Stimulated activated CD4-positive, alpha-beta T cell treated with anti-CD3 and anti-CD28 coated beads, Interleukin-4, amount 100 ng/mL, for 48 hours (primary cell): ENCODE data around the gene LGALS3BP.

Source experiments
- DNase-seq, 2 donors: peaks; one replicate each; pipeline ENCODE4 v3.0.0-alpha.2; 2020; ENCODE audit warnings: low read depth in 2 of 2

Gene LGALS3BP

GRCh38 chr17:79014158-79014758 is 34.5 kb upstream of the LGALS3BP start:
- DNase-seq: no peak

DNA sequence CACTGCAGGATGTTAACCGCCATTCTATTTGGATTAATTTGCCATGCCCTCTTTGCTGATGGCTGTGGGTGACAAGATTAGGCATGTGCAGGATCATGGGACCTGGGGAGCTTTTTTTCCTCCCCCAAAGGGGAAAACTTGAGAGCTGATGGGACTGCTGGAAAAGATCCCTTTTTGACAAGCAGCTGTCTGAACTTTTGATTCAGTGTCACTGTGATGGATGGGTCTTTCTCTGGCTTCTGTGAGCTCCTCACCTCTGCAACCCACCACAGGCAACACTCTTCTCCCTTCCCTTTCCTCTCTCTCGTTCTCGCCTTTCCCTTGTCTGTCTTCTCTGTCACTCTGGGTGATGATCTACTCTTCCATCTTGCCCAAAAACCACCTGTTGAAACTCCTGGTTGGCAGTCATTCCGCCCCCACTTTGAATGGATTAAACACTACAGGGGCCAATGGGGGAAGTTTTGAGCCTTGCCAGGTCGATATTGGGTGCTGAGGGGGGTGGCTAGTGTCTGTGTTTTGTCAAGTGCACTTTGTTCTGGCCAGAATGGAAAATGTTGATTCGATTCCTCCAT is 32.9 kb upstream of the LGALS3BP start:
- DNase-seq: no peak

DNA sequence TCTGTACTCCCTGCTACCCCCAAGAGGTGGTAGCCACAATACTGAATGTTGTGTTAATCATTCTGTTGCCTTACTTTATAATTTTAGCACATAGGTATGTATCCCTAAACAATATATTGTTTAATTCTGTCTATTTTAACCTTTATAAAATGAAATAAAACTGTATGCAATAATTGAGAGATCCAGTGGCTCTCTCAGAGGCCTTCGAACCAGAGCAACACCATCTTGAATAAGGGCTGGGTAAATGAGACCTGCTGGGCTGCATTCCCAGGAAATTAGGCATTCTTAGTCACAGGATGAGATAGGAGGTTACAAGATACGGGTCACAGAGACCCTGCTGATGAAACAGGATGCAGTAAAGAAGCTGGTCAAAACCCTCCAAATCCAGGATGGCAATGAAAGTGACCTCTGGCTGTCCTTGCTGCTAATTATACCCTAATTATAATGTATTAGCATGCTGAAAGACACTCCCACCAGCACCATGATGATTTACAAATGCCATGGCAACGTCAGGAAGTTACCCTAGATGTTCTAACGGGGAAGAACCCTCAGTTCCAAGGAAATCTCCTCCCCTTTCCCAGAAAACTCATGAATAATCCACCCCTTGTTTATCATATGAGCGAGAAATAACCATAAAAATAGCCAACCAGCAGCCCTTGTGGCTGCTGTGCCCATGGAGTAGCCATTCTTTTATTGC is 31.9 kb upstream of the LGALS3BP start:
- DNase-seq: no peak

DNA sequence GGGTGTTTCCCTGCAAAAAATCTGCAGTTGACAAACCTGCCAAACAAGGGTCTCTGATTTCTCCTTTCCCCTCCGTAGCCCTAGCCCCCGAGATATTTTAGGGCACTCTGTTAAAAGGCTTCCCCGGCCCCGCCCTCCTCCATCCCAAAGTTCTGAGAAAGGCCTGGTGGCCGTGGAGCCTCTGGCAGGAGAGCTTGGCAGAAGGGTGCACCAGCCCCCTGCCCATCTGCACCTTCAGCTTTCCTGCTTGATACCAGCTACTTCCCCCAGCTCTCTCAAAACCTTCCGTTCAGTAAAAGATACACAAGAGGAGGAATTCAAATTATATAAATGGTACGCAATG is 30.6 kb upstream of the LGALS3BP start:
- DNase-seq: no peak

DNA sequence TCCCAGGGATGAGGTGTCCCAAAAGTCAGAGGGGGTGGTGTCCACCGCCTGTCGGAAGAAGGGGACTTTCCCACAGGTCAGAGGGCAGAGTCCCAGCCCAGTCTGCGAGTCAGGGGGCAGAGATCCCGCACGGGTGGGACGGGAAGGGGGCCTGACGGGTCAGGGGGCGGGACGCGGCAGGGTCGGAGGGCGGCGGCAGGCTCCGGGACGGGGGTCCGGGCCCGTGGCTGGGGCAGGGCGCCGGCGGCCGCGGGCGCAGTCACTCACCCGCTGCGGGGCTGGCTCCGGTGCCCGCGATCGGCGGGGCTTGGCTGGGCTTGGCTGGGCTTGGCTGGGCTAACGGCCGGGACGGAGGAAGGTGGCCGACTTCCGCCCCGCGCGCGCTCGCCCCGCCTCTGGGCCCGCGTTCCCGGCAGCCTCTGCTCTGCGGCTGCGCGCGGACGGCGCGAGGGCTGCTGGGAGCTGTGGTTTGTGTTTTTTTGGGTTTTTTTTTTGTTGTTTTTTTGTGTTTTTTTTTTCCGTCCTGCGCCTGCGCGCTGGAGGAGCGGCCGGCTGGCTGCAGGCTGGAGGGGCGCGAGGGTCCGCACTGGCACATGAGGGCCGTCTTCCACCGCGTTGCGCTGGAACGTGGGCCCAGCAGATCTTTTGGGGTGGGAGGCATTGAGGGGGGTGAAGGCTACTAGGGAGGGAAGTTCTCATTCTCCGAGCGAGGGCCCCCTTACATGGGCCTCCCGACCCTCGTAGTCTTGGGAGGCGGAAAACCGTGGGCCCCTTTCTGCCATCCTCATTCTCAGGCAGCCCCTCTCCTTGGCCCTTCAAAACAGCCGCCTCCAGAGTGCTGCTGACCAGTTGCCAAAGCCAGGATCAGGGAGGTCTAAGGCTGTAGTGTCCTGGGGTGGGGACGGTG is 29.9 kb upstream of the LGALS3BP start, which contains the start of gene CANT1:
CANT1 (minus strand) TSS at position 368 of the 907 bp plus-strand sequence. CDS start 12,142 bp downstream, outside the sequence.
- DNase-seq: peak; percentile 74 to 84

DNA sequence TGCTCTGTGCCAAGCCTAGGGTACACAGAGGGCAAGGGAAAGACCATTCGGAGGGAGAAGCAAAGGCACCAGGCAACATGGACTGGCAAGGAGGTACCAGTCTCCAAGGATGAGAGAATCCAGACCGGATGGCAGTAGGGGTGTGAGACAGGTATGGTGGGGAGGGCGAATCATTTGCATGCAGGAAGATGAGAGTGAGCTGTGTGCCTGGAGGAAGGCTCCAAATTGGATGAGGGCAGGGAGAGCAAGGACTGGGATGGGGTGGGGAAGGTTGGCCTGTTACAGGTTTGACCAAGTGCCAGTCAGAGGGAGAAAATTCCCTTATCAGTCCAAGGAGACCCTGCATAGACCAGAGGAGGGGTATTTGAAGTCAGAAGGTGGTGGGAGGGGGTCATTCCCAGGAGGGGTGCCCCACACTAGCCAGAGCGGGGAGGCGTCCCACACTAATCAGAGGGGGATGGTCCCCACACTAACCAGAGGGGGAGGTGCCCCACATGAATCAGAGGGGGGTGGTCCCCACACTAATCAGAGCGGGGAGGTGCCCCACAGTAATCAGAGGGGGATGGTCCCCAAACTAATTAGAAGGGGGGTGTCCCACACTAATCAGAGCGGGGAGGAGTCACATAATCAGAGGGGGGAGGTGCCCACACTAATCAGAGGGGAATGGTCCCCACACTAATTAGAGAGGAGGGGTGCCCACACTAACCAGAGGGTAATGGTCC is 29.1 kb upstream of the LGALS3BP start:
- DNase-seq: no peak

DNA sequence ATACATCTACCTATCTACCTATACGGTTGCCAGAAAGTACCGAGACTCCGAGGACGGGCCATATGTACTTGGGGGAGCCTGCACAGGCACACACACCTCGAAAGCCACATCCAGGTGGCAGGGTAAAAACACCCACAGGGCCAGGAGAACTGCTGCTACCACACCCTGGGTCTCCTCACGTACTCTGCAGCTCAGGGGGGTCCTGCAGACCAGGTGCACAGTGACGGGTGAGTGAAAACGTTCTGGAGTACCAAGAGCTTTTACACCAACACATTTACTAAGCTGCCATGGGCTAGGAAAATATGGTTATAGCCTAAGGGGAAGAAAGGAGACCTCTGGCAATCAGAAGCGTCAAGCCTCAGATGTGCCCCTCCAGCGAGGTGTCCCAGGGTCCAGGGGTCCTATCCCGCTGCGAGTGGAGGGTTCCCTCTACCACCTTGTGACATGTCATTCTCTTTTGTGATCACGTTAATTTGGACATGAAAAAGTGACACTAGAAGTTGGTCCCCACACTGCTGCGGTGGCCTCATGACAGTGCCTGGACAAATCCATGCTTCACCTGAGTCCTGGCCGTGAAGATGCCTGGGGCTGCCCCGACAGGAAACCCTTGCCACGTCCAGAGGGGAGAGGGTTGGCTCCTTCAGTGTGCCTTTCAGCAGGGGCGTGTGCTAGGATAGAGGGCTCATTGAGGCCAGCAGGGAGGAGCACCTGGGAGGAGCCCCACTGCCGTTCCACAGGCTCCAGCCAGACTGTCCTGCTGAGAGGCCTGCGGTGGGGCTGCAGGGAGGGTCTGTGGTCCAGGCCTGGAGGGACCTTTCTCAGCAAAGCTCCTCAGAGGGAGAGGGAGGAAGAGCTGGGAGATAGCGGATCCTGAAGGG is 28.0 kb upstream of the LGALS3BP start:
- DNase-seq: no peak

DNA sequence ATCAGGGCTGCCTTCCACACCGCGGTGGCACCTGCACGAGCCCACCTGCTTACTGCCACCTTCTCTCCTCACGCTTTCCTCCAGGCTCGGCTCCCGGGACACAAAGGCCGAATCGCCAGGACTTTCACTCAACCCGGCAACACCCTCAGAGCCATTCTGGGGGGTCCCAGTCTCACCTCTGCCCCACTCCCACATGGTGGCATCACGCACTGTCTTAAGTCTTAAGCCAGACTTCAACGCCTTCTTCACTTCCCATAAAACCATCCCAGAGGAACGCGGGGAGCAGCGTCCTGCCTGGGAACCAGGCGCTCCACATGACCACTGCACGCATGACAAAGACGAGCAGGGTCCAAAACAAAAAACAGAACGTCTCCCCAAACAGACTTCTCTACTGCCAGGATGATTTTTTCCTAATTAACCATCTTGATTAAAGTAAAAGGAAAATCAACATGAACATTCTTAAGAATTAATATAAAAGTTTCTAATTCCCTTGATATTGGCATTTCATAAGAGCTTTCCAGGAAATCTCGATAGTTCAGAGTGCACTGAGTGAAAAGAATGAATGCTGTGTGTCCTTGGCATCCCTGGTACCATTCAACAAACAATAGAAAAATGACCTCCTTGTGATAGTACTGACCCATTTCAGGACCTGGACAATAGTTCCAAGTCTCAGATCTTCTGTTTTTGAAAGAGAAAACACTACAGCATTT is 27.2 kb upstream of the LGALS3BP start:
- DNase-seq: no peak

DNA sequence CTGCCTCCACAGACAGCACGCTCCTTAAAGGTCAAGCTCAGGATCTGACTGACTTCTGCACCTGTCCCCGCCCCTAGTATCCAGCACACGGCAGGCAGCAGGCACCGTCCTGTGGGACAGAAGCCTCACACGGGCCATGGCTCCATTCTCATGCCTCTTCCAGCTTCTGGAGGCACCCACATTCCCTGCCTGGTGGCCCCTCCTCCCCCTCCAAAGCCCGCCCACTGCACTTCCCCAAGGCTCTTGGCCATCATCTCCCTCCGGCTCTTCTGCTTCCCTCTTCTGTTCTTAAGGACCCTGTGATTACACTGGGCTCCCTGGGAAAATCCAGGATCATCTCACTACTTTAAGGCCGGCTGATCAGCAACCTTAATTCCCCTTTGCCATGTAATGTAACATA is 26.3 kb upstream of the LGALS3BP start:
- no peak for DNase-seq

DNA sequence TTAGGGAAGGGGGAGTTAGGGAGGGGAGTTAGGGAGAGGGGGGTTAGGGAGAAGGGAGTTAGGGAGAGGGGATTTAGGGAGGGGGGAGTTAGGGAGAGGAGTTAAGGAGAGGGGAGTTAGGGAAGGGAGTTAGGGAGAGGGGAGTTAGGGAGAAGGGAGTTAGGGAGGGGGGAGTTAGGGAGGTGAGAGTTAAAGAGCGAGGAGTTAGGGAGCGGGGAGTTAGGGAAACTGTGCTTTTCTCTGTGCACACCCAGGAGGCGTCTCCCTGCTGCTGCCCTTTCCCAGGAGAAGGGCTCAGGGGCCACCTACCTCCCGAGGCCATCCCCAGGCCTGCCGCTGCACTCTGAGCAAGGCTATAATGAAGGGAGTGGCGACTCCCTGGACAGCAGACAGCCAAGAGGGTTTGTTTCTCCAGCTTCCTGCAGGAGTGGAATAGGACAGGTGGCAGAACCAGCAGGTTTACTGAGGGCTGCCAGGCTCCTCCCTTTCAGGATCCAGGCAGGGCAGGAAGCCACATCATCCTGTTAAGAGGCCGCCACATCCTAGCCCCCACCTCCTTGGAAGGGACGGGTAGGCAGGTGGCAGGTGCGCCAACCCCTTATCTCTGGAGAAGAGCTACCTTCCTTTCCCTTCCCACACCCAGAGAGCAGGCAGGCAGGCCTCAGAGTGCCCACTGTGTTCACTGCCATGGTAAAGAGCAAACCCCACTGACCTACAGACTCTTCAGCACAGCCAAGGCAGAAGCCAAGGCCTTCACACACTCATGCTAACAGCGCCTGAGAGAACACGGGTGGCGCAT is 25.5 kb upstream of the LGALS3BP start:
- peak in 1 of 2 donors; percentile 9 for DNase-seq

- no peak for DNase-seq
These were observed 24.1 kb upstream of the LGALS3BP start for GRCh38 chr17:79003661-79004411.

DNA sequence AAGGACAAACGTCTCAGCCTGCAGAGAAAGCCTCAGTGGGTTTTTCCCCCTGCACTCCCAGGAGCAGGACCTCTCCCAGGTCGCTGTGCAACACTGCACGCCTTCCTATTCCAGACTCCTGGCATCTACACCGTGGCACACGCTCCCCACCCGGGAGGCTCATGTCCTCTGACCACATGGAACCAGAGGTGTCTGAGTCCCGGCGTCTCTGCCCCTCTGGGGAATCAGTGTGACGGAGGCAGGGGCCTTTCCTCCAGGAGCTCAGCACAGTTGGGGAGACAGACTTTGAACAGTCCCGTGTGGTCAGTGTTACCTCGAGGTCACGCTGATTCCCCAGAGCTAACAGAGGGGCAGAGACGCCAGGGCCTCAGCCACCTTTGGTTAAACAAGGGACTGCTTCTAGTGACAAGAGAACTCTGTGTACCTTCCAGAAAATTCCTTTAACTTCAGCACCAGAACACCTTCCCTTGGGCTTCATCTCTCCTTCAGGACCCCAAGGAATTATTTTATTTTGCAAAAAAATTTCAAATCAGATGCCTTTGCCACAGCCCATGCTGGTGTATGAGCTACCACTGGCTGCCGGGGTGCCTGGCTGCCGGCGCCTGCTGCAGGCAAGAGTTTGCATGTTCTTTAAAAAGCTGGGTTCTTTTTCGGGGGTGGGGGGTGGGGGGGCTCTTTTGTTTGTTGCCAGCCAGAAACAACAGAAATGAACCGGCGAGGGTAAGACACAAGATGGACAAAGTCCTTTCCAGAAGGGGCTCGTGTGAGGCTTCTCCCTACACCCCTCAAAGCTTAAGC is 23.3 kb upstream of the LGALS3BP start:
- no peak for DNase-seq

DNA sequence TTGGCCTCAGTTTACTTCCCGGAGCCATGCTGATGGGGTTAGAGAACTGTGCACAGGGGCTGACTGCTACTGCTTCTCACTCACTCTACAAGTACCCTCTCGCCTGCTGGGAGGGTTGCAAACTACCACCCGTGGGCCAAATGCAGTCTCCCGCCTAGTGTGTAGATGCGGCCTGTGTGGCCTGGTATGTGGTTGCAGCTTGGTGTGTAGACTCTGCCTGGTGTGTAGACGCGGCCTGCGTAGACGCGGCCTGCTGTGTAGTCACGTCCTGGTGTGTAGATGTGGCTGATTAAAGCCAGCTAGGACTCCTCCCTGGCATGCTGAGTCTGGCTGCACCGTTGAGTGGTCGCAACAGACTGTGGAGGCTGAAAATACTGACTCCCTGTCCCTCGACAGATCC is 22.6 kb upstream of the LGALS3BP start:
- DNase-seq: no peak

DNA sequence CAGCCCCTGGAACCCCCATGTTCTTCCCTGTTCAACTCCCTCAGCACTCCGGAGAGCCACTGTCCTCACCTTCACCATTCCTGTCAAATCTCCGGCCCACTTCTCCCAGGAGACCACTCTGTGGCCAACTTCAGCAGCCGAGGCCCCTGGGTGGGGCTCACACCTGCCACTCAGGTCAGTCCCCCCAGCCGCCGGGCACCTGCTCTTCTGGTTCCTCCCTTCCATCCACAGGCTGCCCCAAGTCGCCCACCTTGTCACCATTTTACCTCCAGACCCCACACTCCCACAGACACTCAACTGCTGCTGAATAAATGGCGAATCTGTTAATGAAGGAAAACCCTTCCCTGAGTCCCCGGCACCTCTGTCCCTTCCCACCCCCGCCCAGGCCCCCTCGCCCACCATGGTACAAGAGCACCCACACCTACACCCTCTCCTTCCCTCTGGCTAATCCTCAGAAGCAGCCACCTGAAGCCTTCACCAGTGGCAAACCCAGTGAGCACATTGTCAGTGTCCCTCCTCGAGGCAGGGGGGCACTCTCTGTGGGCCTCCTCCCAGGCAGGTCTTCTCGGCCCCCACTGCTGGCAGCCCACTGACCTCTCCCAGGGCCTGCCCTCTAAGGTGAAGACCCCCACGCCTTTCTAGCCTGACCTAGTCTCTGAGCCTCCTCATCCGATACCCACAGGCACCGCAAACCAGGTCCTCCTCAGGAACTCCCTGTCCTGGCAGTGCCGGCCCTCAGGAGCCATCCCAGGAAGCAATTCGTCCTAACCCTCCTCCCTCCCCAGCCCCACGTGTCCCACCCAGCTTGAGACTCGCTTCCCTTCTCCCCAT is 21.7 kb upstream of the LGALS3BP start:
- no peak for DNase-seq

DNA sequence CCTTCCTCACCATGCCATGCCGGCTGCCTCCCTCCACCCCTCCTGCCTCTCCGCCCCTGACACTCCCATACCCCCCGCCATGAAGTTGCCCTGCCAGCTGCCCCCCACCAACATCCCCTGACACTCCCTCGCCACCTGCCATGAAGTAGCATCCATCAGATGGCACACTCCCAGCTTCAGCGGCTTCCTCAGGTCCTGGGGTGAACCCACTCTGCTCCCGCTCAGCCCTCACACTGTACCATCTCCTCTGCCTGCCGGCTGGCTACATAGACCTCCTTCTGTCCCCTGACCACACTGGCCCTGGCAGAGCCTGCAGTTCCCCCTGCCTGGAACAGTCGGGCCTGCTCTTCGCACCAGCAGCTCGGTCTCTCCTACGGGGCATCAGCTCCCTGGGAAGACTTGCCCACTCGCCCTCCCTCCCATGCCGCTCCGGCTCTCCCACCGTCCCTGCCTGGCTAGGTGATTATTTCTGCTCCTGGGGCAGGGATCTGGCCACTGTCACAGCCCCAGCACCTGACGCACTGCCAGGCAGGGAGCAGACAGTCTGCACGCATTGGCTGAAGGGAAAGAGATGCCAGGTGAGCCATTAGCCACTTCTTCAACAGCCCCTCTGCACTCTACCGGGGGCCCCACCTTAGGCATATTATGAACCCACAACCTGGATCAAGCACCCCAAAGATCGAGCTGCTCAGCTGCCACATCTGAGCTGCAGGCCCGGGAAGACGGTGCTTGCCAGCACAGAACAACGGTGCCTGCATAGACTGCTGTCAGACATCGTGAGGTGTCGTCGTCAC is 20.9 kb upstream of the LGALS3BP start:
- DNase-seq: no peak

- DNase-seq: no peak
These were observed 20.2 kb upstream of the LGALS3BP start for GRCh38 chr17:78999947-79000395.
